ENCODE results near the gene HNF1A. TPM values are rescaled to one million over a fixed set of nuclear protein-coding genes. Genes with fewer than 3 reads are reported as not detected.

The HNF1A gene
- total RNA-seq, 1 donor from 2014 or later, result not detected

GRCh38 chr12:120950807-120951206, 27.5 kb upstream of the HNF1A start:
- no peaks in the 10 kb centered on the region for H3K36me3 ChIP-seq

DNA sequence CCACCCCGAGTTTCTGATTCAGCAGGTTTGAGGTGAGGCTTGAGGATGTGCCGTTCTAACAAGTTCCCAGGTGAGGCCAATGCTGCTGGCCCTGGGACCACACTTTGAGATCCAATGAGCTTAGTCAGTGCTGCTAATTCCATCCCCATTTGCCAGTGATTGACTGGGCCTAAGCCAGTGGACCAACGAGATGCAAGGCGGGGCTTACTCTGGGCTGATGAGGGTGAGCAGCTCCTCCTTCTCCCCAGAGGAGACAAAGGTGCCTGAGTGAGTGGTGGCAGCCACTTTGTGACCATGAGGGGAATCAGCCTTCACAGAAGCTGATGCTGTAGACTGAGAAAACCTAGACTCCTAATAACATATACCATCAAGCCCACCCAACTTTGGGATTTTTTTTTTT, 23.1 kb upstream of the HNF1A start:
- Histone ChIP-seq H3K27ac (no peak overlapping the region), H3K27me3 (no peaks in the 10 kb centered on the region), H3K36me3 (no peaks in the 10 kb centered on the region), H3K9me3 (no peaks in the 10 kb centered on the region), H3K4me1 (no peaks in the 10 kb centered on the region), H3K4me3 (no peak overlapping the region)
- intact Hi-C loops (cut with DNase I), result no loop called here
- no peak for TF ChIP-seq CTCF (IDR thresholded peaks at IDR 0.05)
- no peak for DNase-seq (ENCODE audit: low spot score in 2 of 2)

More at GRCh38 chr12:120950807-120951206, 27.5 kb upstream of the HNF1A start:
- no peaks in the 10 kb centered on the region for H3K27me3 ChIP-seq
- no peak for DNase-seq (ENCODE audit: low spot score in 2 of 2)
- no peaks in the 10 kb centered on the region for H3K4me1 ChIP-seq
- TF ChIP-seq CTCF (IDR thresholded peaks at IDR 0.05), result no peak
- H3K4me3 ChIP-seq, result no peak overlapping the region
- intact Hi-C loops (cut with DNase I), result no loop called here
- H3K9me3 ChIP-seq, result no peaks in the 10 kb centered on the region
- H3K27ac ChIP-seq, result no peak overlapping the region

- DNase-seq (ENCODE audit: low spot score in 2 of 2), result no peak
- no peak for TF ChIP-seq CTCF (IDR thresholded peaks at IDR 0.05)
- Histone ChIP-seq H3K4me3 (no peak overlapping the region), H3K27ac (no peak overlapping the region), H3K4me1 (no peaks in the 10 kb centered on the region), H3K27me3 (no peaks in the 10 kb centered on the region), H3K36me3 (no peaks in the 10 kb centered on the region), H3K9me3 (no peaks in the 10 kb centered on the region)
- intact Hi-C loops (cut with DNase I), result no loop called here
These were observed 21.6 kb upstream of the HNF1A start for GRCh38 chr12:120956579-120957300.

GRCh38 chr12:120959111-120959878, 19.0 kb upstream of the HNF1A start:
- no peak overlapping the region for H3K27ac ChIP-seq
- H3K36me3 ChIP-seq, result no peaks in the 10 kb centered on the region
- H3K9me3 ChIP-seq, result no peaks in the 10 kb centered on the region
- intact Hi-C loops (cut with DNase I), result no loop called here
- H3K4me3 ChIP-seq, result no peak overlapping the region
- no peaks in the 10 kb centered on the region for H3K4me1 ChIP-seq
- TF ChIP-seq CTCF (IDR thresholded peaks at IDR 0.05), result no peak
- no peak for DNase-seq (ENCODE audit: low spot score in 2 of 2)
- H3K27me3 ChIP-seq, result no peaks in the 10 kb centered on the region

GRCh38 chr12:120960657-120961056, 17.7 kb upstream of the HNF1A start:
- Histone ChIP-seq H3K27ac (no peak overlapping the region), H3K36me3 (no peaks in the 10 kb centered on the region), H3K4me1 (no peaks in the 10 kb centered on the region), H3K9me3 (no peaks in the 10 kb centered on the region), H3K27me3 (no peaks in the 10 kb centered on the region), H3K4me3 (no peak overlapping the region)
- DNase-seq (ENCODE audit: low spot score in 2 of 2), result no peak
- TF ChIP-seq CTCF (IDR thresholded peaks at IDR 0.05), result no peak
- intact Hi-C loops (cut with DNase I), result no loop called here
